HEK293 (cell line): ENCODE data around the gene EPS8L1.

Source experiments
- CTCF ChIP-seq: fragments of 450-650 bp; formaldehyde crosslinking; IDR thresholded peaks from 2 replicates; pipeline ENCODE4 v1.5.1; 2016; ENCODE audit warnings: missing biosample characterization, missing genetic modification characterization
- GFI1B ChIP-seq: fragments of 450-650 bp; formaldehyde crosslinking; IDR thresholded peaks from 2 replicates; pipeline ENCODE4 v1.5.1; 2016; ENCODE audit warnings: missing biosample characterization, missing genetic modification characterization
- KLF1 ChIP-seq: fragments of 450-650 bp; formaldehyde crosslinking; IDR thresholded peaks from 2 replicates; pipeline ENCODE4 v1.5.1; 2016; ENCODE audit warnings: missing biosample characterization, missing genetic modification characterization
- KLF7 ChIP-seq: fragments of 450-650 bp; formaldehyde crosslinking; IDR thresholded peaks from 2 replicates; pipeline ENCODE4 v1.5.1; 2016; ENCODE audit warnings: missing biosample characterization, missing genetic modification characterization, borderline replicate concordance
- OSR2 ChIP-seq: fragments of 450-650 bp; formaldehyde crosslinking; IDR thresholded peaks from 2 replicates; pipeline ENCODE4 v1.5.1; 2016; ENCODE audit warnings: missing biosample characterization, missing genetic modification characterization
- PRDM1 ChIP-seq: fragments of 450-650 bp; formaldehyde crosslinking; IDR thresholded peaks from 2 replicates; pipeline ENCODE4; 2016; ENCODE audit warnings: missing biosample characterization, missing genetic modification characterization
- PRDM4 ChIP-seq: fragments of 450-650 bp; formaldehyde crosslinking; IDR thresholded peaks from 2 replicates; pipeline ENCODE4 v1.5.1; 2017; ENCODE audit warnings: missing biosample characterization, missing genetic modification characterization
- RBAK ChIP-seq: fragments of 450-650 bp; formaldehyde crosslinking; IDR thresholded peaks from 2 replicates; pipeline ENCODE4 v1.5.1; 2016; ENCODE audit warnings: missing biosample characterization, missing genetic modification characterization
- TSHZ1 ChIP-seq: fragments of 450-650 bp; formaldehyde crosslinking; IDR thresholded peaks from 2 replicates; pipeline ENCODE4 v1.5.1; 2016; ENCODE audit warnings: missing biosample characterization, missing genetic modification characterization, borderline replicate concordance
- ZFHX2 ChIP-seq: fragments of 450-650 bp; formaldehyde crosslinking; conservative IDR thresholded peaks from 2 replicates; pipeline ENCODE4 v1.5.1; 2016; ENCODE audit warnings: missing biosample characterization, missing genetic modification characterization
- ZNF133 ChIP-seq: fragments of 450-650 bp; formaldehyde crosslinking; IDR thresholded peaks from 2 replicates; pipeline ENCODE4 v1.5.1; 2016; ENCODE audit warnings: missing biosample characterization, missing genetic modification characterization
- ZNF155 ChIP-seq: fragments of 450-650 bp; formaldehyde crosslinking; IDR thresholded peaks from 2 replicates; pipeline ENCODE4 v1.5.1; 2016; ENCODE audit warnings: missing biosample characterization, missing genetic modification characterization
- ZNF214 ChIP-seq: fragments of 450-650 bp; formaldehyde crosslinking; IDR thresholded peaks from 2 replicates; pipeline ENCODE4 v1.5.1; 2017; ENCODE audit warnings: missing biosample characterization, mild to moderate bottlenecking, missing genetic modification characterization, borderline replicate concordance
- ZNF26 ChIP-seq: fragments of 450-650 bp; formaldehyde crosslinking; IDR thresholded peaks from 2 replicates; pipeline ENCODE4 v1.5.1; 2016; ENCODE audit warnings: missing biosample characterization, missing genetic modification characterization
- ZNF391 ChIP-seq: fragments of 450-650 bp; formaldehyde crosslinking; IDR thresholded peaks from 2 replicates; pipeline ENCODE4 v1.5.1; 2016; ENCODE audit warnings: low read depth, missing biosample characterization, missing genetic modification characterization, borderline replicate concordance
- ZNF623 ChIP-seq: fragments of 450-650 bp; formaldehyde crosslinking; IDR thresholded peaks from 2 replicates; pipeline ENCODE4 v1.5.1; 2016; ENCODE audit warnings: missing biosample characterization, missing genetic modification characterization
- ZNF624 ChIP-seq: fragments of 450-650 bp; formaldehyde crosslinking; IDR thresholded peaks from 2 replicates; pipeline ENCODE4 v1.5.1; 2017; ENCODE audit warnings: missing biosample characterization, missing genetic modification characterization
- ZNF626 ChIP-seq: fragments of 450-650 bp; sonication (Bioruptor Pico); formaldehyde crosslinking; IDR thresholded peaks from 2 replicates; pipeline ENCODE4 v1.5.1; 2018; ENCODE audit warnings: missing biosample characterization, missing genetic modification characterization, inconsistent platforms
- ZNF639 ChIP-seq: fragments of 450-650 bp; formaldehyde crosslinking; IDR thresholded peaks from 2 replicates; pipeline ENCODE4 v1.5.1; 2016; ENCODE audit warnings: missing biosample characterization, missing genetic modification characterization
- ZNF791 ChIP-seq: fragments of 450-650 bp; formaldehyde crosslinking; IDR thresholded peaks from 2 replicates; pipeline ENCODE4 v1.5.1; 2016; ENCODE audit warnings: missing biosample characterization, missing genetic modification characterization
- TF ChIP-seq, protein P1 (sequence below): fragments of 450-650 bp; formaldehyde crosslinking; IDR thresholded peaks from 2 replicates; pipeline ENCODE4 v1.5.1; 2016; ENCODE audit warnings: missing biosample characterization, missing genetic modification characterization
- TF ChIP-seq, protein P2 (sequence below): fragments of 450-650 bp; formaldehyde crosslinking; IDR thresholded peaks from 2 replicates; pipeline ENCODE4 v1.5.1; 2016; ENCODE audit warnings: missing biosample characterization, missing genetic modification characterization
- TF ChIP-seq, protein P3 (sequence below): fragments of 450-650 bp; formaldehyde crosslinking; IDR thresholded peaks from 2 replicates; pipeline ENCODE4 v1.5.1; 2016; ENCODE audit warnings: missing biosample characterization, missing genetic modification characterization

The EPS8L1 gene

GRCh38 chr19:55113570-55114039 lies 37.9 kb downstream of the EPS8L1 start (continued):
- TF ChIP-seq ZNF26 (tag by site-specific recombination) (no peak), ZNF624 (tag by site-specific recombination) (no peak), KLF1 (tag by site-specific recombination) (peak; percentile 94), ZNF639 (tag by site-specific recombination) (no peak), KLF7 (tag by site-specific recombination) (no peak), PRDM4 (no peak), ZNF155 (tag by site-specific recombination) (no peak), ZFHX2 (tag by site-specific recombination) (no peak), RBAK (tag by site-specific recombination) (no peak), ZNF133 (tag by site-specific recombination) (no peak), PRDM1 (tag by site-specific recombination) (peak; percentile 78), TSHZ1 (tag by site-specific recombination) (no peak), CTCF (no peak), ZNF623 (tag by site-specific recombination) (no peak), ZNF214 (no peak), ZNF791 (tag by site-specific recombination) (no peak), ZNF626 (no peak), GFI1B (tag by site-specific recombination) (no peak), OSR2 (no peak), ZNF391 (tag by site-specific recombination) (no peak)
- TF ChIP-seq, protein P1, sequence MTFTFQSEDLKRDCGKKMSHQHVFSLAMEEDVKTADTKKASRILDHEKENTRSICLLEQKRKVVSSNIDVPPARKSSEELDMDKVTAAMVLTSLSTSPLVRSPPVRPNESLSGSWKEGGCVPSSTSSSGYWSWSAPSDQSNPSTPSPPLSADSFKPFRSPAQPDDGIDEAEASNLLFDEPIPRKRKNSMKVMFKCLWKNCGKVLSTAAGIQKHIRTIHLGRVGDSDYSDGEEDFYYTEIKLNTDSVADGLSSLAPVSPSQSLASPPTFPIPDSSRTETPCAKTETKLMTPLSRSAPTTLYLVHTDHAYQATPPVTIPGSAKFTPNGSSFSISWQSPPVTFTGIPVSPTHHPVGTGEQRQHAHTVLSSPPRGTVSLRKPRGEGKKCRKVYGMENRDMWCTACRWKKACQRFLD (tag by site-specific recombination): no peak
- TF ChIP-seq, protein P2, sequence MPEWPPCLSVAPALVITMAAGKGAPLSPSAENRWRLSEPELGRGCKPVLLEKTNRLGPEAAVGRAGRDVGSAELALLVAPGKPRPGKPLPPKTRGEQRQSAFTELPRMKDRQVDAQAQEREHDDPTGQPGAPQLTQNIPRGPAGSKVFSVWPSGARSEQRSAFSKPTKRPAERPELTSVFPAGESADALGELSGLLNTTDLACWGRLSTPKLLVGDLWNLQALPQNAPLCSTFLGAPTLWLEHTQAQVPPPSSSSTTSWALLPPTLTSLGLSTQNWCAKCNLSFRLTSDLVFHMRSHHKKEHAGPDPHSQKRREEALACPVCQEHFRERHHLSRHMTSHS (tag by site-specific recombination): no peak
- TF ChIP-seq, protein P3, sequence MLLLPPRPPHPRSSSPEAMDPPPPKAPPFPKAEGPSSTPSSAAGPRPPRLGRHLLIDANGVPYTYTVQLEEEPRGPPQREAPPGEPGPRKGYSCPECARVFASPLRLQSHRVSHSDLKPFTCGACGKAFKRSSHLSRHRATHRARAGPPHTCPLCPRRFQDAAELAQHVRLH (tag by site-specific recombination): no peak
